Pancreas (tissue), 10 donors: ENCODE data around the gene MSS51. TPM values are rescaled to one million over a fixed set of nuclear protein-coding genes. Genes with fewer than 3 reads are reported as not detected.

ENCODE experiments used
- ATAC-seq, 4 donors: fragments of 200-7000 bp; cut with Tn5 transposase; one replicate each; pipeline versions ENCODE4 v1.8.0 to v1.9.1; 2020; ENCODE audit warnings: mild to moderate bottlenecking in 4 of 4, moderate library complexity in 4 of 4
- DNase-seq, 6 donors: peaks; one replicate each; pipeline ENCODE4 v3.0.0-alpha.2; 2020
- FAIRE-seq: peaks from 2 replicates; lab custom pipeline; 2012; peaks lifted over from hg19 to GRCh38; lab: Jason Lieb, UNC
- H3K27ac ChIP-seq, 4 donors: fragments of 200-600 bp; sonication (generic); 1 replicate in 3 of 4; 2 replicates in 1 of 4; pipeline versions ENCODE4 v1.5.0 to v1.8.0; 2020
- H3K27me3 ChIP-seq, 4 donors: fragments of 200-600 bp; one replicate each; pipeline ENCODE4 v1.8.0; 2021
- H3K36me3 ChIP-seq, 3 donors: fragments of 200-600 bp; sonication (generic) in 1 of 3; one replicate each; pipeline versions ENCODE4 v1.5.0 to v1.8.0; 2020 to 2021
- H3K4me1 ChIP-seq, 3 donors: fragments of 200-600 bp; one replicate each; pipeline ENCODE4 v1.8.0; 2021
- H3K4me3 ChIP-seq, 4 donors: fragments of 200-600 bp; sonication (generic) in 2 of 4; one replicate each; pipeline versions ENCODE4 v1.5.0 to v1.8.0; 2020 to 2021
- H3K9me3 ChIP-seq, 4 donors: fragments of 200-600 bp; one replicate each; pipeline ENCODE4 v1.8.0; 2021
- WGBS, 2 donors: extraction: QIAGEN DNeasy Blood & Tissue Kit; methylation state at CpG; one replicate each; pipeline ENCODE4 v1.1.7; 2013; 5-methylcytosine and 5-hydroxymethylcytosine counted together
- intact Hi-C, 3 donors: fragments of 100-400 bp; cut with DNase I; formaldehyde crosslinking; loops; one replicate each; pipeline versions ENCODE4 v1.11.1 to v1.14.2; 2022
- polyA plus RNA-seq, 2 donors: library from polyadenylated mRNA; stranded (reverse); fragments of 200-250 nt; gene quantifications; one replicate each; pipeline ENCODE4 v1.2.3, GENCODE V29; 2013
- total RNA-seq, 6 donors: library from RNA; stranded (reverse); fragmentation: NEBNext Ultra II Directional in 4 of 6; extraction: Animal tissue kit (Norgen Biotek cat#: 25700) in 4 of 6; gene quantifications; one replicate each; pipeline versions ENCODE4 v1.2.1 to v1.2.4, GENCODE V29; 2021 to 2023
- TF ChIP-seq, protein P1 (sequence below), 4 donors: fragments of 200-600 bp; sonication (generic) in 3 of 4; IDR thresholded peaks; one replicate each; pipeline versions ENCODE4 v1.5.0 to v1.8.0; 2021; ENCODE audit warnings: antibody characterized with exemption in 4 of 4
- donor health status: healthy with polysubstance abuse.
- donor health status: DM: no; HTN: no; CAD: no; lungs with moderate emphysema.
- donor health status: DM: no; HTN: no; CAD: no.
- donor health status: control.
- donor health status: control.
- donor health status: Bipolar disorder and iron deficiency.
- donor health status: DM: yes; HTN: yes; CAD: no.
- donor health status: DM: no; HTN: no; CAD: no.
- donor health status: DM: no; HTN: no; CAD: no.
- donor health status: DM: yes; HTN: yes; CAD: no.

The MSS51 gene
- total and polyA plus RNA-seq, 8 donors, result 0.28 to 2.6 (median 1.2) TPM

DNA sequence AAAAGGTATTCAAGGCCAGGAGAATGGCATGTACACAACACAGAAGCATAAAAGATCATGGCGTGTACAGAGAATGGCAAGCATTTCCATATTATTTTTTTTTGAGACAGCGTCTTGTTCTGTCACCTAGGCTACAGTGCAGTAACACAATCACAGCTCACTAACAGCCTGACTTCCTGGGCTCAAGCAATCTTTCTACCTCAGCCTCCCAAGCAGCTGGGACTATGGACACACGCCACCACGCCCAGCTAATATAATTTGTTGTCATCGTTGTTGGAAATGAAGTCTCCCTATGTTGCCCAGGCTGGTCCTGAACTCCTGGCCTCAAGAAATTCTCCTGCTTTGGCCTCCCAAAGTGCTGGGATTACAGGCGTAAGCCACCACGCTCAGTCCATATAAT, 46.8 kb downstream of the MSS51 start:
- H3K36me3 ChIP-seq, result peaks cover 0 to 51% (median 29%) of the 10 kb centered on the region in 3 donors
- TF ChIP-seq, protein P1, sequence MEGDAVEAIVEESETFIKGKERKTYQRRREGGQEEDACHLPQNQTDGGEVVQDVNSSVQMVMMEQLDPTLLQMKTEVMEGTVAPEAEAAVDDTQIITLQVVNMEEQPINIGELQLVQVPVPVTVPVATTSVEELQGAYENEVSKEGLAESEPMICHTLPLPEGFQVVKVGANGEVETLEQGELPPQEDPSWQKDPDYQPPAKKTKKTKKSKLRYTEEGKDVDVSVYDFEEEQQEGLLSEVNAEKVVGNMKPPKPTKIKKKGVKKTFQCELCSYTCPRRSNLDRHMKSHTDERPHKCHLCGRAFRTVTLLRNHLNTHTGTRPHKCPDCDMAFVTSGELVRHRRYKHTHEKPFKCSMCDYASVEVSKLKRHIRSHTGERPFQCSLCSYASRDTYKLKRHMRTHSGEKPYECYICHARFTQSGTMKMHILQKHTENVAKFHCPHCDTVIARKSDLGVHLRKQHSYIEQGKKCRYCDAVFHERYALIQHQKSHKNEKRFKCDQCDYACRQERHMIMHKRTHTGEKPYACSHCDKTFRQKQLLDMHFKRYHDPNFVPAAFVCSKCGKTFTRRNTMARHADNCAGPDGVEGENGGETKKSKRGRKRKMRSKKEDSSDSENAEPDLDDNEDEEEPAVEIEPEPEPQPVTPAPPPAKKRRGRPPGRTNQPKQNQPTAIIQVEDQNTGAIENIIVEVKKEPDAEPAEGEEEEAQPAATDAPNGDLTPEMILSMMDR (IDR thresholded peaks at IDR 0.05), result no peak
- no peaks in the 10 kb centered on the region for H3K27me3 ChIP-seq
- no peak overlapping the region for H3K4me3 ChIP-seq
- intact Hi-C loops, result no loop called here
- DNase-seq (no peak), FAIRE-seq (no peak), ATAC-seq (no peak)
- H3K27ac ChIP-seq, result no peak overlapping the region
- no peaks in the 10 kb centered on the region for H3K9me3 ChIP-seq
- no peaks in the 10 kb centered on the region for H3K4me1 ChIP-seq
- WGBS, 2 donors, result 94 to 97% methylated on average over 7 of the region's 7 CpGs

DNA sequence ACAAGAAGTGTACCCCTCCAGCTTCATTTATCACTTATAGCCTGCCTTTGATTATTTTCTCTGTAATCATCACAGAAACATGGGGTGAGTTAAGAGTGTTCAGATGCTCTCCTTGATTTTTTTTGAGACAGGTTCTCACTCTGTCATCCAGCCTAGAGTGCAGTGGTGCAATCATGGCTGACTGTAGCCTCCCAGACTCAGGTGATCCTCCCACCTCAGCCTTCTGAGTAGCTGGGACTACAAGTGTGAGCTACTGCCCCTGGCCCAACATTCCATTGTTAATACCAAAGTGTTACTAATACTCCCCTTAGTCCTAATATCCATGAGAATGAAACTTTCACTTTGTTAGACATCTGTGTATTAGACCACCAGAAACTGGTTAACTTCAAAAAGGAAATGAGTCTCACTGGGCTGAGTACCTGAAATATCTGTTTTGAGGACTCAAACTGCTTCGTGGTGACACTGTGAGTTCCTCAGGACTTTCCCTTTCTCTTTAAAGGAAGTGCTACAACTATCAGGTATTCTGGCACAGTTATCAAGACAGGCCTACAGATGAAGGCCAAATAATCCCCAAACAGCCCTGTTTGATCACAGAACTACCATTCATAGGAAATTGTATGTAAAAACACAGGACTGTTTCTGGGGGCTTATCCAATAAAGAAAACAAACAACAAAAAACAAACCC, 54.2 kb downstream of the MSS51 start:
- WGBS, 2 donors, result 68 to 82% methylated on average over 1 of the region's 1 CpG
- no peak for FAIRE-seq

DNA sequence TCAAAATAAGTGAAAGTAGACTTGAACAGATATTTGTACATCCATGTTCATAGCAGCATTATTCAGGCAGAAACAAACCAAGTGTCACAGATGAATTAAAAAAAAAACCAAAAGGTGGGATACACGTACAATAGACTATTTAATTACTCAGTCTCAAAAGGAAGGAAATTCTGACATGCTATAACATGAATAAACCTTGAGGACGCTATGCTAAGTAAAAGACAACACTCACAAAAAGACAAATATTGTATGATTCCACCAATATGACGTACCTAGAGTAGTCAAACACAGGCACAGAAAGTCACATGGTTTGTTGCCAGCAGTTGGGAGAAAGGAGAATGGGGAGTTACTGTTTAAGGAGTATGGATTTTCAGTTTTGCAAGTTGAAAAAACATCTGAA, 56.7 kb downstream of the MSS51 start:
- 82 to 84% methylated on average over 3 of the region's 3 CpGs for WGBS, 2 donors
- no peaks in the 10 kb centered on the region for H3K4me1 ChIP-seq
- no peak for ATAC-seq
- no peaks in the 10 kb centered on the region for H3K27me3 ChIP-seq
- H3K27ac ChIP-seq, result no peak overlapping the region
- peaks cover 5 to 49% (median 11%) of the 10 kb centered on the region in 3 donors for H3K36me3 ChIP-seq
- FAIRE-seq, result no peak
- no peak overlapping the region for H3K4me3 ChIP-seq
- DNase-seq, result no peak
- no peaks in the 10 kb centered on the region for H3K9me3 ChIP-seq
- TF ChIP-seq, protein P1 (IDR thresholded peaks at IDR 0.05), result no peak
- intact Hi-C loops, result no loop called here

More for the DNA sequence above, 54.2 kb downstream of the MSS51 start:
- Histone ChIP-seq H3K27ac (no peak overlapping the region), H3K36me3 (peaks cover 5 to 67% (median 20%) of the 10 kb centered on the region in 3 donors), H3K9me3 (no peaks in the 10 kb centered on the region), H3K4me1 (no peaks in the 10 kb centered on the region), H3K27me3 (no peaks in the 10 kb centered on the region), H3K4me3 (no peak overlapping the region)
- ATAC-seq (no peak), DNase-seq (no peak)
- TF ChIP-seq, protein P1 (IDR thresholded peaks at IDR 0.05), result no peak
- intact Hi-C loops, result no loop called here

Other genes starting within 250 kb of the MSS51 start
- 1 to 10 TPM; 3.7 to 6.7 (median 4.9) TPM for gene DNAJC9, start 186.3 kb downstream of the MSS51 start, total RNA-seq
- gene DNAJC9, start 186.3 kb downstream of the MSS51 start, polyA plus RNA-seq, result 1 to 10 TPM; 4.9 to 8.5 TPM
- 10 to 100 TPM; 24.1 to 46.0 (median 42.9) TPM for gene MRPS16, start 180.9 kb downstream of the MSS51 start, total RNA-seq
- gene MRPS16, start 180.9 kb downstream of the MSS51 start, polyA plus RNA-seq, result 10 to 100 TPM; 25.6 to 34.2 TPM
- gene CFAP70, start 74.7 kb downstream of the MSS51 start, total RNA-seq, result 1 to 10 TPM; 1.3 to 4.9 (median 2.9) TPM
- gene CFAP70, start 74.7 kb downstream of the MSS51 start, polyA plus RNA-seq, result 10 to 100 TPM in 1 of 2 donors, 1 to 10 TPM in 1; 10.0 to 28.8 TPM
- gene ANXA7, start 19.5 kb downstream of the MSS51 start, total RNA-seq, result 10 to 100 TPM; 31.0 to 59.5 (median 45.4) TPM
- 10 to 100 TPM; 21.6 to 58.5 TPM for gene ANXA7, start 19.5 kb downstream of the MSS51 start, polyA plus RNA-seq
- 10 to 100 TPM; 13.6 to 25.2 (median 17.6) TPM for gene PPP3CB, start 62.5 kb upstream of the MSS51 start, total RNA-seq
- 10 to 100 TPM; 18.6 to 29.9 TPM for gene PPP3CB, start 62.5 kb upstream of the MSS51 start, polyA plus RNA-seq
- 10 to 100 TPM; 14.8 to 49.9 (median 27.4) TPM for gene USP54, start 157.8 kb upstream of the MSS51 start, total RNA-seq
- 10 to 100 TPM; 12.1 to 15.6 TPM for gene USP54, start 157.8 kb upstream of the MSS51 start, polyA plus RNA-seq
- under 1 TPM in 2 of 6 donors, not detected in 4; 0.21 to 0.31 TPM for gene MYOZ1, start 207.9 kb upstream of the MSS51 start, total RNA-seq
- 1 to 10 TPM in 1 of 2 donors, under 1 TPM in 1; 0.11 to 1.2 TPM for gene MYOZ1, start 207.9 kb upstream of the MSS51 start, polyA plus RNA-seq
- under 1 TPM in 1 of 6 donors, not detected in 5; 0.31 TPM for gene SYNPO2L, start 222.5 kb upstream of the MSS51 start, total RNA-seq
- under 1 TPM; 0.02 to 0.04 TPM for gene SYNPO2L, start 222.5 kb upstream of the MSS51 start, polyA plus RNA-seq